Osteoblast (primary cell): ENCODE results near the gene GRIK4. TPM values are rescaled to one million over a fixed set of nuclear protein-coding genes. Genes with fewer than 3 reads are reported as not detected.

ENCODE experiments used
- DNase-seq: peaks from one replicate; pipeline ENCODE4 v3.0.0; 2011; ENCODE audit warnings: low spot score, mixed read lengths; ENCODE audit not compliant: insufficient read length; ENCODE audit errors: missing footprints
- H2AFZ ChIP-seq: 2 replicates; pipeline ENCODE4 v1.6.0; 2011; ENCODE audit warnings: mild to moderate bottlenecking, low read length
- H3K27ac ChIP-seq: 2 replicates; pipeline ENCODE4 v1.5.1; 2011; ENCODE audit warnings: mild to moderate bottlenecking, low read depth, low read length, moderate library complexity
- H3K27me3 ChIP-seq: 2 replicates; pipeline ENCODE4 v1.6.0; 2012; ENCODE audit warnings: mild to moderate bottlenecking, control low read depth, inconsistent platforms, low read length, moderate library complexity; ENCODE audit not compliant: insufficient read depth
- H3K36me3 ChIP-seq: 2 replicates; pipeline ENCODE4 v1.5.1; 2011; ENCODE audit warnings: mild to moderate bottlenecking, low read length, control low read depth, moderate library complexity; ENCODE audit not compliant: insufficient read depth
- H3K4me1 ChIP-seq: 2 replicates; pipeline ENCODE4 v1.5.1; 2011; ENCODE audit warnings: mild to moderate bottlenecking, low read length, control low read depth, moderate library complexity; ENCODE audit not compliant: insufficient read depth
- H3K4me2 ChIP-seq: 2 replicates; pipeline ENCODE4 v1.6.0; 2011; ENCODE audit warnings: mild to moderate bottlenecking, low read length; ENCODE audit not compliant: insufficient read depth
- H3K4me3 ChIP-seq: fragments of 200-600 bp; sonication (generic); 3 replicates; pipeline ENCODE4 v1.5.1; 2012; ENCODE audit warnings: mild to moderate bottlenecking, low read length, inconsistent platforms; ENCODE audit not compliant: insufficient read depth
- H3K79me2 ChIP-seq: 2 replicates; pipeline ENCODE4 v1.6.0; 2012; ENCODE audit warnings: mild to moderate bottlenecking, low read length, control low read depth, inconsistent platforms; ENCODE audit not compliant: insufficient read depth
- H3K9me3 ChIP-seq: 2 replicates; pipeline ENCODE4 v1.5.1; 2011; ENCODE audit warnings: low read depth, low read length, control low read depth
- H4K20me1 ChIP-seq: 2 replicates; pipeline ENCODE4 v1.6.0; 2012; ENCODE audit warnings: mild to moderate bottlenecking, low read length, control low read depth; ENCODE audit not compliant: insufficient read depth
- CTCF ChIP-seq: IDR thresholded peaks from 2 replicates; pipeline ENCODE4 v1.5.1; 2011; ENCODE audit warnings: mild to moderate bottlenecking, low read depth, low read length, moderate library complexity; ENCODE audit errors: extremely low read depth
- total RNA-seq: library from RNA; depleted of rRNA; stranded (reverse); fragments of >200 nt; gene quantifications from 2 replicates; pipeline ENCODE4 v1.2.3, GENCODE V29; 2012

Gene GRIK4
- total RNA-seq, 1 donor, result under 0.01 TPM

GRCh38 chr11:120682866-120683265 lies 171.3 kb downstream of the GRIK4 start:
- H3K27me3 ChIP-seq, result peaks cover 11% of the 10 kb centered on the region

GRCh38 chr11:120686516-120686915 lies 175.0 kb downstream of the GRIK4 start:
- Histone ChIP-seq H4K20me1 (no peaks in the 10 kb centered on the region), H2AFZ (no peak overlapping the region), H3K4me2 (no peak overlapping the region), H3K4me1 (no peaks in the 10 kb centered on the region), H3K36me3 (no peaks in the 10 kb centered on the region), H3K27ac (no peak overlapping the region), H3K4me3 (no peak overlapping the region), H3K27me3 (peaks cover 28% of the 10 kb centered on the region), H3K9me3 (no peaks in the 10 kb centered on the region), H3K79me2 (no peaks in the 10 kb centered on the region)
- no peak for TF ChIP-seq CTCF
- no peak for DNase-seq

More at GRCh38 chr11:120682866-120683265, 171.3 kb downstream of the GRIK4 start:
- H4K20me1 ChIP-seq, result no peaks in the 10 kb centered on the region
- peak; percentile 81 for DNase-seq
- no peak overlapping the region for H3K4me2 ChIP-seq
- no peak overlapping the region for H3K4me3 ChIP-seq
- H3K4me1 ChIP-seq, result no peaks in the 10 kb centered on the region
- H3K36me3 ChIP-seq, result no peaks in the 10 kb centered on the region
- no peaks in the 10 kb centered on the region for H3K79me2 ChIP-seq
- TF ChIP-seq CTCF, result no peak
- no peaks in the 10 kb centered on the region for H3K9me3 ChIP-seq
- no peak overlapping the region for H3K27ac ChIP-seq
- no peak overlapping the region for H2AFZ ChIP-seq

GRCh38 chr11:120688163-120688562 lies 176.6 kb downstream of the GRIK4 start:
- TF ChIP-seq CTCF, result no peak
- DNase-seq, result peak; percentile 29
- Histone ChIP-seq H3K4me1 (no peaks in the 10 kb centered on the region), H3K4me3 (no peak overlapping the region), H3K9me3 (no peaks in the 10 kb centered on the region), H3K36me3 (no peaks in the 10 kb centered on the region), H3K4me2 (no peak overlapping the region), H3K27ac (no peak overlapping the region), H4K20me1 (no peaks in the 10 kb centered on the region), H3K79me2 (no peaks in the 10 kb centered on the region), H3K27me3 (peaks cover 28% of the 10 kb centered on the region), H2AFZ (no peak overlapping the region)

- no peaks in the 10 kb centered on the region for H4K20me1 ChIP-seq
- no peaks in the 10 kb centered on the region for H3K4me1 ChIP-seq
- no peak overlapping the region for H3K27ac ChIP-seq
- no peak overlapping the region for H3K4me2 ChIP-seq
- H2AFZ ChIP-seq, result no peak overlapping the region
- no peaks in the 10 kb centered on the region for H3K79me2 ChIP-seq
- no peaks in the 10 kb centered on the region for H3K36me3 ChIP-seq
- no peak for TF ChIP-seq CTCF
- H3K4me3 ChIP-seq, result no peak overlapping the region
- H3K9me3 ChIP-seq, result no peaks in the 10 kb centered on the region
- DNase-seq, result no peak
- H3K27me3 ChIP-seq, result peaks cover 28% of the 10 kb centered on the region
These were observed 178.2 kb downstream of the GRIK4 start for GRCh38 chr11:120689596-120690275.
